HepG2 (cell line): ENCODE data around the gene PIMREG. TPM values are rescaled to one million over a fixed set of nuclear protein-coding genes. Genes with fewer than 3 reads are reported as not detected.

Experiments used
- CBX5 ChIP-seq: sonication (generic); formaldehyde crosslinking; IDR thresholded peaks from 2 replicates; pipeline ENCODE4 v1.4.0; 2020; ENCODE audit warnings: missing genetic modification reagents, borderline replicate concordance
- FOXO1 ChIP-seq: sonication (generic); formaldehyde crosslinking; IDR thresholded peaks from 2 replicates; pipeline ENCODE4 v1.4.0; 2020; ENCODE audit warnings: missing genetic modification reagents
- KIAA2018 ChIP-seq: sonication (generic); formaldehyde crosslinking; IDR thresholded peaks from 2 replicates; pipeline ENCODE4 v1.5.0; 2020; ENCODE audit warnings: mild to moderate bottlenecking, missing genetic modification reagents, borderline replicate concordance
- MEIS1 ChIP-seq: sonication (generic); formaldehyde crosslinking; IDR thresholded peaks from 2 replicates; pipeline ENCODE4 v1.9.0; 2021; ENCODE audit warnings: mild to moderate bottlenecking, missing genetic modification reagents, moderate library complexity, borderline replicate concordance
- NR0B2 ChIP-seq: sonication (generic); formaldehyde crosslinking; IDR thresholded peaks from 2 replicates; pipeline ENCODE4 v1.4.0; 2020; ENCODE audit warnings: mild to moderate bottlenecking, missing genetic modification reagents
- RERE ChIP-seq: IDR thresholded peaks from 2 replicates; pipeline ENCODE4 v1.6.1; 2016; ENCODE audit warnings: low read depth, missing genetic modification reagents, missing compliant biosample characterization
- SALL1 ChIP-seq: sonication (generic); formaldehyde crosslinking; IDR thresholded peaks from 2 replicates; pipeline ENCODE4 v1.8.0; 2022; ENCODE audit warnings: mild to moderate bottlenecking, missing genetic modification reagents
- SRF ChIP-seq: IDR thresholded peaks from 2 replicates; pipeline ENCODE4 v1.6.1; 2011; ENCODE audit warnings: mild to moderate bottlenecking, low read depth, low read length, moderate library complexity
- ZNF24 ChIP-seq: fragments of 450-650 bp; IDR thresholded peaks from 2 replicates; pipeline ENCODE4 v1.6.1; 2017; ENCODE audit warnings: antibody characterized with exemption, mild to moderate bottlenecking
- ZNF547 ChIP-seq: sonication (generic); formaldehyde crosslinking; IDR thresholded peaks from 2 replicates; pipeline ENCODE4 v1.5.1; 2020; ENCODE audit warnings: mild to moderate bottlenecking, missing genetic modification reagents
- polyA plus RNA-seq, 8 experiments: library from polyadenylated mRNA; depleted of rRNA in 3 of 8; stranded (reverse) in 7 of 8; unstranded in 1 of 8; fragments of >200 nt; fragmentation: Illumina TruSeq in 4 of 8; extraction: Trizol in 4 of 8; gene quantifications; 2 replicates each; pipeline versions ENCODE4 v1.2.1 to v1.2.3, GENCODE V29; 2011 to 2016; ENCODE audit warnings: low read depth in 4 of 8, missing spikeins in 1 of 8, mixed read lengths in 1 of 8; ENCODE audit not compliant: insufficient read depth in 1 of 8
- total RNA-seq, 5 experiments: library from RNA; depleted of rRNA; stranded (reverse); fragments of >200 nt; fragmentation: Illumina TruSeq; extraction: Trizol; gene quantifications; 2 replicates each; pipeline ENCODE4 v1.2.3, GENCODE V29; 2016; ENCODE audit warnings: low read depth in 1 of 5
- TF ChIP-seq, protein P1 (sequence below): sonication (generic); formaldehyde crosslinking; IDR thresholded peaks from 2 replicates; pipeline ENCODE4 v1.5.0; 2020; ENCODE audit warnings: missing genetic modification reagents, mild to moderate bottlenecking, borderline replicate concordance
- TF ChIP-seq, protein P2 (sequence below): sonication (generic); formaldehyde crosslinking; IDR thresholded peaks from 2 replicates; pipeline ENCODE4 v1.8.0; 2022; ENCODE audit warnings: mild to moderate bottlenecking, missing genetic modification reagents, moderate library complexity

PIMREG gene
- total and polyA plus RNA-seq, 2 of the 13 experiments (the other 11 are each of a cell fraction or from before 2014, with no cell fraction given) = 15.6 to 30.3 TPM

DNA sequence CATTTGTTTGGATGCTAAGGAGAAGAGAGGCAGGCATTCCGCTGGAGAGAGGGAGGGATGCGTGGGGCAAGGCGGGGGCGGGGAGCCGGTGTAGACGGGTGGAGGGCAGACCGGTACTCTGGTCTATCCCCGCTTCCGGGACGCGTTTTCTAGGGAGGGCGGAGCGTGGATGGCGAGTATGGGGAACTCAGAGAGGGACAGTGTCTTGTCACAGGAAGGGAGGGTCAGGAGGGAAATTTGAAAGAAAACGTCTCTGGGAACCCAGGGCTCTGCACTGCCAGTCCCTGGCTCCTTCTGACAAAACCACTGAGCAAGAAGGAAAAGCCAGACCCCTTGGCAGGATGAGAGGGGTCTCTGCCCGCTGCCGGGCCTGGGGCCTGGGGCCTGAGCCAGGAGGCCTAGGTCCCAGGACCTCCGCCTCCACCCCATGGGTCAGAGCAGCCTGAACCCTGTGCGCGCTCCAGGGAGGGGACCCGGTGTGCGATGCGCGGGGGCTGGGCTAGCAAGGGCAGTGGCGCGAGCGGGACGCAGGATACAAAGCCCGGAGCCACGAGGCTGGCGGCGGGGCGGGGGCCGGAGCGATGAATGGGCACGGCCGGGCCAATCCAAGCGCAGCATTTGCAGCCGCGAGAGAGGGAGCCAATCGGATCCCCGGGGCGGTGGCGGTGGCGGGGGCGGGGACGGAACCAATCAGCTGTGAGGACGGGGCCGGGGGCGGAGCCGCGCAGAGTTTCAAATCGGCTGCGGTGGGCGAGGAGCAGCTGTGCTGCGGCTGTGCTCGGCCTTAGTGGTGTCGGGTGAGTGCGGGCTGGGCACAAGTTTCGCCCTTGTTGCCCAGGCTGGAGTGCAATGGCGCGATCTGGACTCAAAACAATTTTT lies at the start of gene PIMREG (continued):
- TF ChIP-seq, protein P1, sequence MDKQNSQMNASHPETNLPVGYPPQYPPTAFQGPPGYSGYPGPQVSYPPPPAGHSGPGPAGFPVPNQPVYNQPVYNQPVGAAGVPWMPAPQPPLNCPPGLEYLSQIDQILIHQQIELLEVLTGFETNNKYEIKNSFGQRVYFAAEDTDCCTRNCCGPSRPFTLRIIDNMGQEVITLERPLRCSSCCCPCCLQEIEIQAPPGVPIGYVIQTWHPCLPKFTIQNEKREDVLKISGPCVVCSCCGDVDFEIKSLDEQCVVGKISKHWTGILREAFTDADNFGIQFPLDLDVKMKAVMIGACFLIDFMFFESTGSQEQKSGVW = no peak
- no peak for TF ChIP-seq MEIS1 (CRISPR knock-in tag)
- TF ChIP-seq ZNF24 = no peak
- TF ChIP-seq RERE = no peak
- TF ChIP-seq, protein P2, sequence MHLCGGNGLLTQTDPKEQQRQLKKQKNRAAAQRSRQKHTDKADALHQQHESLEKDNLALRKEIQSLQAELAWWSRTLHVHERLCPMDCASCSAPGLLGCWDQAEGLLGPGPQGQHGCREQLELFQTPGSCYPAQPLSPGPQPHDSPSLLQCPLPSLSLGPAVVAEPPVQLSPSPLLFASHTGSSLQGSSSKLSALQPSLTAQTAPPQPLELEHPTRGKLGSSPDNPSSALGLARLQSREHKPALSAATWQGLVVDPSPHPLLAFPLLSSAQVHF = no peak
- TF ChIP-seq NR0B2 = peak; percentile 61
- no peak for TF ChIP-seq SRF
- no peak for TF ChIP-seq CBX5
- TF ChIP-seq KIAA2018 = no peak
- TF ChIP-seq ZNF547 (CRISPR knock-in tag) = peak; percentile 90
- TF ChIP-seq FOXO1 = no peak
- TF ChIP-seq SALL1 (CRISPR knock-in tag) = peak; percentile 78
